HepG2 (cell line): ENCODE measurements around the gene MON1A. TPM values are rescaled to one million over a fixed set of nuclear protein-coding genes. Genes with fewer than 3 reads are reported as not detected.

ENCODE experiments used
- HDAC2 ChIP-seq: sonication (generic); formaldehyde crosslinking; IDR thresholded peaks from 2 replicates; pipeline ENCODE4 v1.4.0; 2020; ENCODE audit warnings: missing genetic modification reagents
- MIXL1 ChIP-seq: IDR thresholded peaks from 2 replicates; pipeline ENCODE4 v1.6.1; 2016
- PITX1 ChIP-seq: sonication (generic); formaldehyde crosslinking; IDR thresholded peaks from 2 replicates; pipeline ENCODE4 v1.5.1; 2020; ENCODE audit warnings: mild to moderate bottlenecking, missing genetic modification reagents
- RBM39 ChIP-seq: fragments of 200-400 bp; formaldehyde crosslinking; IDR thresholded peaks from one replicate; pipeline ENCODE4 v1.6.1; 2018; ENCODE audit warnings: antibody characterized with exemption, mild to moderate bottlenecking, low read depth, low read length; ENCODE audit not compliant: poor library complexity, severe bottlenecking
- SP1 ChIP-seq, 2 experiments: fragments of 450-650 bp in 1 of 2; sonication (generic) in 1 of 2; formaldehyde crosslinking in 1 of 2; IDR thresholded peaks; 2 replicates each; pipeline versions ENCODE4 v1.4.0 to v1.6.1; 2016 to 2020; ENCODE audit warnings: missing genetic modification reagents in 1 of 2
- SPEN ChIP-seq: sonication (generic); formaldehyde crosslinking; IDR thresholded peaks from 2 replicates; pipeline ENCODE4 v1.5.1; 2020; ENCODE audit warnings: low read depth, mild to moderate bottlenecking, missing genetic modification reagents
- TRIM24 ChIP-seq: sonication (generic); formaldehyde crosslinking; IDR thresholded peaks from 2 replicates; pipeline ENCODE4 v1.8.0; 2022; ENCODE audit warnings: mild to moderate bottlenecking, missing genetic modification reagents
- ZNF44 ChIP-seq: sonication (generic); formaldehyde crosslinking; IDR thresholded peaks from 2 replicates; pipeline ENCODE4 v1.5.1; 2020; ENCODE audit warnings: mild to moderate bottlenecking, missing genetic modification reagents
- polyA plus RNA-seq, 8 experiments: library from polyadenylated mRNA; depleted of rRNA in 3 of 8; stranded (reverse) in 7 of 8; unstranded in 1 of 8; fragments of >200 nt; fragmentation: Illumina TruSeq in 4 of 8; extraction: Trizol in 4 of 8; gene quantifications; 2 replicates each; pipeline versions ENCODE4 v1.2.1 to v1.2.3, GENCODE V29; 2011 to 2016; ENCODE audit warnings: low read depth in 4 of 8, missing spikeins in 1 of 8, mixed read lengths in 1 of 8; ENCODE audit not compliant: insufficient read depth in 1 of 8
- total RNA-seq, 5 experiments: library from RNA; depleted of rRNA; stranded (reverse); fragments of >200 nt; fragmentation: Illumina TruSeq; extraction: Trizol; gene quantifications; 2 replicates each; pipeline ENCODE4 v1.2.3, GENCODE V29; 2016; ENCODE audit warnings: low read depth in 1 of 5
- TF ChIP-seq, protein P1 (sequence below): sonication (generic); formaldehyde crosslinking; IDR thresholded peaks from 2 replicates; pipeline ENCODE4 v1.8.0; 2022; ENCODE audit warnings: mild to moderate bottlenecking, missing genetic modification reagents, moderate library complexity
- TF ChIP-seq, protein P2 (sequence below): sonication (generic); formaldehyde crosslinking; IDR thresholded peaks from 2 replicates; pipeline ENCODE4 v1.9.0; 2021; ENCODE audit warnings: missing genetic modification reagents, borderline replicate concordance
- TF ChIP-seq, protein P3 (sequence below): sonication (generic); formaldehyde crosslinking; IDR thresholded peaks from 2 replicates; pipeline ENCODE4 v1.8.1; 2023; ENCODE audit warnings: mild to moderate bottlenecking, missing genetic modification reagents, borderline replicate concordance
- TF ChIP-seq, protein P4 (sequence below): sonication (generic); formaldehyde crosslinking; IDR thresholded peaks from 2 replicates; pipeline ENCODE4 v1.5.0; 2020; ENCODE audit warnings: missing genetic modification reagents
- TF ChIP-seq, protein P5 (sequence below): sonication (generic); formaldehyde crosslinking; IDR thresholded peaks from 2 replicates; pipeline ENCODE4 v1.4.0; 2020; ENCODE audit warnings: low read depth, mild to moderate bottlenecking, missing genetic modification reagents

The MON1A gene
- total and polyA plus RNA-seq, 2 of the 13 experiments (the other 11 are each of a cell fraction or from before 2014, with no cell fraction given): 4.6 to 9.0 TPM

DNA sequence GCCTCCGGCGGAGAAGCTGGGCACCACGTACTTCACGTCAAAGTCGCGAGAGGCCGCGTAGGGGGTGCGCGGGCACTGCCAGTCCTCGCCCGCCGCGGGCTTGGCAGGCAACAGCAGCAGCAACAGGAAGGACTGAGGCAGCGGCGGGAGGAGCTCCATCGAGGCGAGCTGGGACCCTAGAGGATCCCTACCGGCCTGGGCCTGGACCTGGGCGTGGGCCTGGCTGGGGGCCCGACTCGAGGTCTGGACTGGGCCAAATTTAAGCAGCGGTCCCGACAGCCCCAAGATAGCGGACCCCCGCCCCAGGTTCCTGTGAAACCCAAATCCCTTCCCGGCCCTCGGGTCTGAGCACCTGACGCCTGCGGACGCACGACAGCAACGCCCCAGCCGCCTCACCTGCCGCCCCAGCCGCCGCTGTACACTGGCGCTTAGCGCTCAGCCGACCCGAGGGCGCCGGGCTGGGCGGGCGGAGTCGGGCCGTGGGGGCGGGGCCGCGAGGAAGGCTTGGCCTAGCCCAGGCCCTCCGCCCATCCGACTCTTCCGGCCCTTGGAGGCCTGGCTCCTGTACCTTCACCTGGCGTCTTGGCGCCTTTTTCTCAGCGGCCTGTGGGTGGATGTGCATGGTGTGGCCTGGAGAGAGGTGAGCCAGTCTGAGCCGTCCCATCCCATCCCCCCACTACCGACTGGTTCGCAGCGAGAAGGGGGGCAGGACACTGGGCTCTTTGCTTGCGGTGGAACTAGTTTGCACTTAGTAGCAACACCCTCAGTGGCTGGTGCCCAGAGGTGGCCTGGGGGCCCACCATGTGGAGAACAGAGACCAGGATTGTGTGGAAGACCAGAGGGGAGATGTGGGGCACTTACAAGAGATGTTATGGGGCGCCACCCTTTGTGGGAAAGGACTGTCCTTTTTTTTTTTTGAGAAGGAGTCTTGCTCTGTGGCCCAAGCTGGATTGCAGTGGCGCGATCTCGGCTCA, 25.9 kb downstream of the MON1A start, which contains the start of gene MST1R (continued):
- TF ChIP-seq, protein P1, sequence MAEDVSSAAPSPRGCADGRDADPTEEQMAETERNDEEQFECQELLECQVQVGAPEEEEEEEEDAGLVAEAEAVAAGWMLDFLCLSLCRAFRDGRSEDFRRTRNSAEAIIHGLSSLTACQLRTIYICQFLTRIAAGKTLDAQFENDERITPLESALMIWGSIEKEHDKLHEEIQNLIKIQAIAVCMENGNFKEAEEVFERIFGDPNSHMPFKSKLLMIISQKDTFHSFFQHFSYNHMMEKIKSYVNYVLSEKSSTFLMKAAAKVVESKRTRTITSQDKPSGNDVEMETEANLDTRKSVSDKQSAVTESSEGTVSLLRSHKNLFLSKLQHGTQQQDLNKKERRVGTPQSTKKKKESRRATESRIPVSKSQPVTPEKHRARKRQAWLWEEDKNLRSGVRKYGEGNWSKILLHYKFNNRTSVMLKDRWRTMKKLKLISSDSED (CRISPR knock-in tag): no peak
- TF ChIP-seq, protein P2, sequence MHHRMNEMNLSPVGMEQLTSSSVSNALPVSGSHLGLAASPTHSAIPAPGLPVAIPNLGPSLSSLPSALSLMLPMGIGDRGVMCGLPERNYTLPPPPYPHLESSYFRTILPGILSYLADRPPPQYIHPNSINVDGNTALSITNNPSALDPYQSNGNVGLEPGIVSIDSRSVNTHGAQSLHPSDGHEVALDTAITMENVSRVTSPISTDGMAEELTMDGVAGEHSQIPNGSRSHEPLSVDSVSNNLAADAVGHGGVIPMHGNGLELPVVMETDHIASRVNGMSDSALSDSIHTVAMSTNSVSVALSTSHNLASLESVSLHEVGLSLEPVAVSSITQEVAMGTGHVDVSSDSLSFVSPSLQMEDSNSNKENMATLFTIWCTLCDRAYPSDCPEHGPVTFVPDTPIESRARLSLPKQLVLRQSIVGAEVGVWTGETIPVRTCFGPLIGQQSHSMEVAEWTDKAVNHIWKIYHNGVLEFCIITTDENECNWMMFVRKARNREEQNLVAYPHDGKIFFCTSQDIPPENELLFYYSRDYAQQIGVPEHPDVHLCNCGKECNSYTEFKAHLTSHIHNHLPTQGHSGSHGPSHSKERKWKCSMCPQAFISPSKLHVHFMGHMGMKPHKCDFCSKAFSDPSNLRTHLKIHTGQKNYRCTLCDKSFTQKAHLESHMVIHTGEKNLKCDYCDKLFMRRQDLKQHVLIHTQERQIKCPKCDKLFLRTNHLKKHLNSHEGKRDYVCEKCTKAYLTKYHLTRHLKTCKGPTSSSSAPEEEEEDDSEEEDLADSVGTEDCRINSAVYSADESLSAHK: no peak
- TF ChIP-seq HDAC2 (CRISPR knock-in tag): no peak
- no peak for TF ChIP-seq ZNF44 (CRISPR knock-in tag)
- TF ChIP-seq RBM39: peak; percentile 55
- TF ChIP-seq SP1 (IDR thresholded peaks at IDR 0.05): no peak
- 0 out of 2 replicates have a peak, but pooled peaks have one; percentile 50 for TF ChIP-seq SP1 (CRISPR knock-in tag; IDR thresholded peaks at IDR 0.05)
- TF ChIP-seq PITX1 (CRISPR knock-in tag): no peak
- TF ChIP-seq MIXL1 (CRISPR knock-in tag): no peak
- TF ChIP-seq SPEN (CRISPR knock-in tag): no peak; the same call in 1 of the 2 replicates
- TF ChIP-seq, protein P3, sequence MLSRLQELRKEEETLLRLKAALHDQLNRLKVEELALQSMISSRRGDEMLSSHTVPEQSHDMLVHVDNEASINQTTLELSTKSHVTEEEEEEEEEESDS (CRISPR knock-in tag): no peak
- TF ChIP-seq, protein P4, sequence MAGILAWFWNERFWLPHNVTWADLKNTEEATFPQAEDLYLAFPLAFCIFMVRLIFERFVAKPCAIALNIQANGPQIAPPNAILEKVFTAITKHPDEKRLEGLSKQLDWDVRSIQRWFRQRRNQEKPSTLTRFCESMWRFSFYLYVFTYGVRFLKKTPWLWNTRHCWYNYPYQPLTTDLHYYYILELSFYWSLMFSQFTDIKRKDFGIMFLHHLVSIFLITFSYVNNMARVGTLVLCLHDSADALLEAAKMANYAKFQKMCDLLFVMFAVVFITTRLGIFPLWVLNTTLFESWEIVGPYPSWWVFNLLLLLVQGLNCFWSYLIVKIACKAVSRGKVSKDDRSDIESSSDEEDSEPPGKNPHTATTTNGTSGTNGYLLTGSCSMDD (CRISPR knock-in tag): no peak
- TF ChIP-seq TRIM24: no peak
- TF ChIP-seq, protein P5, sequence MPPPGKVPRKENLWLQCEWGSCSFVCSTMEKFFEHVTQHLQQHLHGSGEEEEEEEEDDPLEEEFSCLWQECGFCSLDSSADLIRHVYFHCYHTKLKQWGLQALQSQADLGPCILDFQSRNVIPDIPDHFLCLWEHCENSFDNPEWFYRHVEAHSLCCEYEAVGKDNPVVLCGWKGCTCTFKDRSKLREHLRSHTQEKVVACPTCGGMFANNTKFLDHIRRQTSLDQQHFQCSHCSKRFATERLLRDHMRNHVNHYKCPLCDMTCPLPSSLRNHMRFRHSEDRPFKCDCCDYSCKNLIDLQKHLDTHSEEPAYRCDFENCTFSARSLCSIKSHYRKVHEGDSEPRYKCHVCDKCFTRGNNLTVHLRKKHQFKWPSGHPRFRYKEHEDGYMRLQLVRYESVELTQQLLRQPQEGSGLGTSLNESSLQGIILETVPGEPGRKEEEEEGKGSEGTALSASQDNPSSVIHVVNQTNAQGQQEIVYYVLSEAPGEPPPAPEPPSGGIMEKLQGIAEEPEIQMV (CRISPR knock-in tag): no peak
